Stimulated activated CD4-positive, alpha-beta T cell treated with anti-CD3 and anti-CD28 coated beads, Interleukin-15, amount 100 ng/mL, for 48 hours (primary cell): ENCODE measurements around the gene SH3BP2.
A peak's percentile ranks its signal among the peaks of the same experiment; 100 is the strongest.

ENCODE experiments used
- DNase-seq, 2 donors: peaks; one replicate each; pipeline ENCODE4 v3.0.0-alpha.2; 2020; ENCODE audit warnings: low read depth in 2 of 2

The SH3BP2 gene

DNA sequence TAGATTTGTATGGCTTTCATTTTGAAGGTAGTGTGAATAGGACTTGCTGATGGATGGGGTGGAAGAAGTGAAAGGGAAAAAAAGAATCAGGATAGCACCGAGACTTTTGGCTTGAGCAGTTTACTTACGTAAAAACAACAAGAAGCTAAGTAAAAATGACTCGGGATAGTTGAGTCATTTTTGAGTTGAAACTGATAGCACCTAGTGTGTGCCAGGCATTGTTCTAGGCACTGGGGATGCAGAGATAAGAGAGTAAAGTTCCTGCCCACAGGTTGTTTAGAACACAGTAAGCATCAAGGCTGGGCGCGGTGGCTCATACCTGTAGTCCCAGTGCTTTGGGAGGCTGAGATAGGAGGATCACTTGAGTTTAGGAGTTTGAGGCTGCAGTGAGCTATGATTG is 85.5 kb downstream of the SH3BP2 start:
- DNase-seq, result peak; percentile 6 to 23

DNA sequence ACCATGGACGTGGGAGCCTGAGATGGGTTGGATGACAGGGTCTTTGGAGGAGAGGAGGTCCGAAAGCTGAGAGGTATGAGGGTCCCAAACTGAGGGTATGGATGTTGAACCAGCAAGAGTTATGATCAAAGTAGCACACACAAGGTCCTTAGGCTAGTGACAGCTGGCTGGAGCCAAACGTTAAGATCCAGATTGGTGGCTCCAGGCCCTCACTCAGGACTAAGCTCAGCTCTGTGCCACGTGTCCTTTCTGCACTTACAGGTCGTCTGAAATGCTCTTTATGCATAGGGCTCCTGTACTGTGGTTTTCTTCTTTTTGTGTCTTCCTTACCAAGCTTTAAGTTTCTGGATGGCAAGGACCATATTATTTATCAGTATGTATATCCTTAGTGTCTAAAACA is 86.1 kb downstream of the SH3BP2 start:
- DNase-seq, result no peak

DNA sequence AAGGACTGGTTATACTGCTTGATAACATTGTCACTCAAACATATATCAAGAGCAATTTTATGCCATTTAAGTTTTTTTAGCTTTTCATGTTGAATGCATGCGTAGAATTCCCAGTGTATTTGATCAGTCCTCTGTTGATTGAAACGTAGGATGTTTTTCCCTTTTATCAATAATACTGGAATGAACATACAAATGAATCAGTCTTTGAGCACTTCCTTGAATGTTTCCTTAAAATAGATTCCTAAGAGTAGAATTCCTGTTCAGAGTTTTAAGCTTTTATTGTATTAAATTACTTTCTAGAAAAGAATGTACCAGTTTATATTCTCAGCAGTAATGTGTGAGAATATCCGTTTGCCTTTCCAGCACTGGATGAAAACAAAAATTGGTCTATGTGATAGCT is 88.5 kb downstream of the SH3BP2 start:
- DNase-seq, result no peak

DNA sequence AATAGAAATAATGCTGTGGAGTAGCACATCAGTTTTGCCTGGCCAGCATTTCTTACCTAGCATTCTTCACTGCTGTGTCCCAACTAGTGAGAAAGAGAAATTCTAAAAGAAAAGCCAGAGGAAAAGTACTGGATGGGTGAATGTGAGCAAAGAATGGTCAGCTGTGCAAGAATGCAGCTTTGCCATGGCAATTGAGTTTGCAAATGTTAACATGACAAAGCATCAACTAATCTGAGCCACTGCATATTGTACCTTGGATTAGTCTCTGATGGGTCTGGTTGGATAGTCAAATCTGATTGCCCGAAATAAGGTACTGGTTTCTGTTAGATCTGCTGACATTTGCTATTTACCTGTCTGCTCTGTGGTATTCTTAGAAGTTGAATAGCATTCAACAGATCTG is 89.5 kb downstream of the SH3BP2 start:
- no peak for DNase-seq

DNA sequence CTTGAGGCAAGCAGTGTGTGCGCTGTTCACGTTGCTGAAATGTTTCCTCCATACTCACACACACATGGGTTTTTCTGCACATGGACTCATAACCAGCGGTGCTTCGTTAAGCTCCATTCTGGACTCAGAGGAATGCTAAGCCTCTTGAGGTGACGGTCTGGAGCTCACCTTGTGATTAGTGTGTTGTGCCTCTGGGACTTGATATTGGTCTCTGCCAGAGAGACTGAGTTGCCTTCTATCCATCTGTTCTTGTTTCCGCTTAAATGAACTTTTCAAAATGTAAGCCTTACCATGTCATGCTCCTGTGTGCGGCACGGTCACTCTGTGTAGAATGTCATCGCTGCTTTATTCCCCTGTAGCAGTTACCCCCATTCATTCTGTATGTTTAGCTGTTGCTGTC is 93.3 kb downstream of the SH3BP2 start:
- no peak for DNase-seq

DNA sequence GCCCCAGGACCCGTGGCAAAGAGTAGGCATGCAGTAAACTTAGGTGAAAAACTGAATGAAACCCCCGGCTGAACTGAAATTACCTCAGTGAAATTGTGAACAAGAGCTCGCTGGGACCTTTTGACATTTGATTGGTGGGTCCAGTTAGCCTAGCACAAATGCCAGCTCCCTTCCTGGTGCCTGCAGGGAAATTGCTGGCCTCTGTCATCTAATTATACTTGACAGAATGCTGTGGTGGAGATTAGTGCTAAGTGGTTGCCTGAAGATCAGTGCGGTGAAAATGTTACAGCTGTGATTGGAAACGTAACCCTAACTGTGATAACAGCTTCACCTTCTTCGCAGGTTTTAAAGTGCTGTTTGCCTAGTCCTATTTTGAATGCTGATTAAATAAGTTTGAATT is 93.7 kb downstream of the SH3BP2 start:
- no peak for DNase-seq

DNA sequence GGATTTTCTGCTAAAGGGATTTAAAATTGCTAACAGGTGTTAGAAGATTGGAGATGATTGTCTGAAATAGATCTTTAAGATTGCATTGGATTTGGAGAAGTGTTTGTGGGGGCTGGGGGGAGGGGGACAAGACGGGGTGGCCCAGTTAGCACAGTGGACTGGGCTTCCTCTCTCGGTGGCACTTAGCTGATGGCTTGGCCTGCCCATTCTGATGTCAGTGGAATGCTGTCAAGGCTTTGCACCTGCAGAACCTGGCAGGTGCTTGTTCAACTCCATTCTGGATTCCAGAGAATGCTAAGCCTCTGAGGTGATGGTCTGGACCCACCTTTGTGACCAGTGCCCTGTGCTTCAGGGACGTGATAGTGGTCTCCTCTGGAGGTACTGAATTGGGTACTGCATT is 94.5 kb downstream of the SH3BP2 start:
- no peak for DNase-seq

DNA sequence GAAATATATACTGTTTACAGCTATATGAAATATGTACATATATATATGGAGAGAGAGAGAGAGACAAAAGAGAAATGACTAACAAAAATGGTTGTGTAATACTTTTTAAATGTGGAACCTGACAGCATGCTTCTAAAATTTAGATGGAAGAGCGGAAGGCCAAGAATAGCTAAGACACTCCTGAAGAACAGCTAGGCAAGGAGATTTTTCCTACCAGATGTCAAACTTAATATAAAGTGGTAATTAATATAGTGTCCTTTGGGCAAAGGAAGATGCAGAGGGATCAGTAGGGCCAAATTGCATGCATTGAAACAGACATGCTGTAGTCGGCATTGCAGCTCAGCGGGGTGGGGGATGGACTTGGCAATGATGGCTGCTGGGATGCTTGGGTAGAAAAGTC is 96.0 kb downstream of the SH3BP2 start:
- no peak for DNase-seq
